ENCODE data around the gene ZIC1. TPM values are rescaled to one million over a fixed set of nuclear protein-coding genes. Genes with fewer than 3 reads are reported as not detected.

Gene ZIC1
- total RNA-seq, 1 donor from 2014 or later = not detected

- H3K27me3 ChIP-seq = peaks cover 98% of the 10 kb centered on the region
- peaks cover 16% of the 10 kb centered on the region for H3K4me1 ChIP-seq
- no peaks in the 10 kb centered on the region for H3K9me3 ChIP-seq
- no peak for DNase-seq
- no peak for ATAC-seq
- no peak overlapping the region for H3K4me3 ChIP-seq
- TF ChIP-seq CTCF (IDR thresholded peaks at IDR 0.05) = no peak
- intact Hi-C loops (cut with DNase I) = no loop called here
- no peaks in the 10 kb centered on the region for H3K36me3 ChIP-seq
- no peak overlapping the region for H3K27ac ChIP-seq
Measured at GRCh38 chr3:147415874-147416273, 6.7 kb downstream of the ZIC1 start.

GRCh38 chr3:147416931-147417330 is 7.8 kb downstream of the ZIC1 start:
- DNase-seq = no peak
- no peak for TF ChIP-seq CTCF (IDR thresholded peaks at IDR 0.05)

GRCh38 chr3:147417551-147418295 is 8.6 kb downstream of the ZIC1 start:
- intact Hi-C loops (cut with DNase I) = no loop called here
- Histone ChIP-seq H3K9me3 (no peaks in the 10 kb centered on the region), H3K4me1 (peaks cover 10% of the 10 kb centered on the region), H3K27me3 (peaks cover 98% of the 10 kb centered on the region), H3K27ac (no peak overlapping the region), H3K36me3 (no peaks in the 10 kb centered on the region), H3K4me3 (no peak overlapping the region)
- ATAC-seq = no peak
- no peak for DNase-seq
- TF ChIP-seq CTCF (IDR thresholded peaks at IDR 0.05) = no peak

More at GRCh38 chr3:147416931-147417330, 7.8 kb downstream of the ZIC1 start:
- Histone ChIP-seq H3K27me3 (peaks cover 98% of the 10 kb centered on the region), H3K4me3 (no peak overlapping the region), H3K36me3 (no peaks in the 10 kb centered on the region), H3K9me3 (no peaks in the 10 kb centered on the region), H3K4me1 (peaks cover 10% of the 10 kb centered on the region), H3K27ac (no peak overlapping the region)
- intact Hi-C loops (cut with DNase I) = no loop called here
- ATAC-seq = no peak

- H3K4me1 ChIP-seq = peaks cover 8% of the 10 kb centered on the region
- no peak for ATAC-seq
- H3K4me3 ChIP-seq = no peak overlapping the region
- H3K9me3 ChIP-seq = no peaks in the 10 kb centered on the region
- TF ChIP-seq CTCF (IDR thresholded peaks at IDR 0.05) = no peak
- H3K27me3 ChIP-seq = peaks cover 98% of the 10 kb centered on the region
- no peak overlapping the region for H3K27ac ChIP-seq
- intact Hi-C loops (cut with DNase I) = no loop called here
- H3K36me3 ChIP-seq = no peaks in the 10 kb centered on the region
- no peak for DNase-seq
Measured at GRCh38 chr3:147418371-147418781, 9.2 kb downstream of the ZIC1 start.

- Histone ChIP-seq H3K4me3 (no peak overlapping the region), H3K27me3 (peaks cover 100% of the 10 kb centered on the region), H3K36me3 (no peaks in the 10 kb centered on the region), H3K4me1 (peaks cover 5% of the 10 kb centered on the region), H3K9me3 (no peaks in the 10 kb centered on the region), H3K27ac (no peak overlapping the region)
- peak; percentile 30 for ATAC-seq
- no peak for DNase-seq
- TF ChIP-seq CTCF (IDR thresholded peaks at IDR 0.05) = no peak
- intact Hi-C loops (cut with DNase I) = no loop called here
Measured at GRCh38 chr3:147418808-147419701, 9.9 kb downstream of the ZIC1 start.
